Pancreas (tissue), 10 donors: Measurements from ENCODE around the gene MAD1L1. TPM values are rescaled to one million over a fixed set of nuclear protein-coding genes. Genes with fewer than 3 reads are reported as not detected.

Source experiments
- ATAC-seq, 4 donors: fragments of 200-7000 bp; cut with Tn5 transposase; one replicate each; pipeline versions ENCODE4 v1.8.0 to v1.9.1; 2020; ENCODE audit warnings: mild to moderate bottlenecking in 4 of 4, moderate library complexity in 4 of 4
- DNase-seq, 6 donors: peaks; one replicate each; pipeline ENCODE4 v3.0.0-alpha.2; 2020
- FAIRE-seq: peaks from 2 replicates; lab custom pipeline; 2012; peaks lifted over from hg19 to GRCh38; lab: Jason Lieb, UNC
- H3K27ac ChIP-seq, 4 donors: fragments of 200-600 bp; sonication (generic); 1 replicate in 3 of 4; 2 replicates in 1 of 4; pipeline versions ENCODE4 v1.5.0 to v1.8.0; 2020
- H3K27me3 ChIP-seq, 4 donors: fragments of 200-600 bp; one replicate each; pipeline ENCODE4 v1.8.0; 2021
- H3K36me3 ChIP-seq, 3 donors: fragments of 200-600 bp; sonication (generic) in 1 of 3; one replicate each; pipeline versions ENCODE4 v1.5.0 to v1.8.0; 2020 to 2021
- H3K4me1 ChIP-seq, 3 donors: fragments of 200-600 bp; one replicate each; pipeline ENCODE4 v1.8.0; 2021
- H3K4me3 ChIP-seq, 4 donors: fragments of 200-600 bp; sonication (generic) in 2 of 4; one replicate each; pipeline versions ENCODE4 v1.5.0 to v1.8.0; 2020 to 2021
- H3K9me3 ChIP-seq, 4 donors: fragments of 200-600 bp; one replicate each; pipeline ENCODE4 v1.8.0; 2021
- WGBS, 2 donors: extraction: QIAGEN DNeasy Blood & Tissue Kit; methylation state at CpG; one replicate each; pipeline ENCODE4 v1.1.7; 2013; 5-methylcytosine and 5-hydroxymethylcytosine counted together
- intact Hi-C, 3 donors: fragments of 100-400 bp; cut with DNase I; formaldehyde crosslinking; loops; one replicate each; pipeline versions ENCODE4 v1.11.1 to v1.14.2; 2022
- polyA plus RNA-seq, 2 donors: library from polyadenylated mRNA; stranded (reverse); fragments of 200-250 nt; gene quantifications; one replicate each; pipeline ENCODE4 v1.2.3, GENCODE V29; 2013
- total RNA-seq, 6 donors: library from RNA; stranded (reverse); fragmentation: NEBNext Ultra II Directional in 4 of 6; extraction: Animal tissue kit (Norgen Biotek cat#: 25700) in 4 of 6; gene quantifications; one replicate each; pipeline versions ENCODE4 v1.2.1 to v1.2.4, GENCODE V29; 2021 to 2023
- TF ChIP-seq, protein P1 (sequence below), 4 donors: fragments of 200-600 bp; sonication (generic) in 3 of 4; IDR thresholded peaks; one replicate each; pipeline versions ENCODE4 v1.5.0 to v1.8.0; 2021; ENCODE audit warnings: antibody characterized with exemption in 4 of 4
- donor health status: healthy with polysubstance abuse.
- donor health status: DM: no; HTN: no; CAD: no; lungs with moderate emphysema.
- donor health status: DM: no; HTN: no; CAD: no.
- donor health status: control.
- donor health status: control.
- donor health status: Bipolar disorder and iron deficiency.
- donor health status: DM: yes; HTN: yes; CAD: no.
- donor health status: DM: no; HTN: no; CAD: no.
- donor health status: DM: no; HTN: no; CAD: no.
- donor health status: DM: yes; HTN: yes; CAD: no.

MAD1L1 gene
- total and polyA plus RNA-seq, 8 donors = 9.8 to 28.2 (median 11.9) TPM

DNA sequence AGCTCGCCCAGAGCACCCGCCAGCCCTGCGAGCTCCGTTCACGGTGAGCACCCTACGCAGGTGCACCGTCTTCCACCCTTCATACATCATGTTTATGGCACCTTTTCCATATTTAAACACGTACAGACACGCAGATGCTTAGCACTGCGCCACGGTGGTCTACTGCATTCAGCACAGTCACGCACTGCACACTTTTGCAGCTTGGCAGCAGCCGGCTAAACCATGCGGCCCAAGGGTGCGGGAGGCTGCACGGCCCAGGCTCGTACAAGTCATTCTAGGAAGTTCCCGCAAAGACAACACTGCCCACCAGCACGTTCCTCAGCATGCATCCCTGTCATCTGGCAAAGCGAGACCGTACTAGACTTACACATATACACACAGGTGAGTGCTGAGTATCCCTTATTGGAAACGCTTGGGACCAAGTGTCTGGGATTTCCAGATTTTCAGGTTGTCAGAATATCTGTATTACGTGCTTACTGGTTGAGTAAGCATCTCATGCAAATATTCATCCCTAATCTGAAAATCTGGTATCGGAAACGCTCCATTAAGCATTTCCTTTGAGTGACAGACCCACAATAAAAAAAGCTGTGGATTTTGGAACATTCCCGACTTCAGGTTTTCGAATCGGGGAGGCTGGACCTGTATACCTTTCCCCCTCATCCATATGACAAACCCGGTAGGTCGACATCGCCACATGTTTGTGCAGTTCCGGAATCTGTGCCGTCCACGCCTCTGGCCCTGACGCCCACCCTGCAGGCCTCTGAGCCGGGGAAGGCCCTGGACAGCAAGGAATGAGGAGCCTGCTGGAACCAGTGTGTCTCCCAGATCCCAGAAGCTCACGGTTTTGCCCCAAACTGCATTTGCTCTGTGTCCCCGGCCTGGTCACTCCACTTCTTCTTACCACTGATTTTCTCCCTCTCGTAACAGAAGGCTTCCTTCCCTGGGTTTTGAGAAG lies 340.5 kb downstream of the MAD1L1 start:
- H3K4me3 ChIP-seq = no peak overlapping the region
- DNase-seq (peak in 1 of 6 donors; percentile 30), ATAC-seq (no peak), FAIRE-seq (no peak)
- 94 to 95% methylated on average over 39 of the region's 39 CpGs for WGBS, 2 donors
- no peaks in the 10 kb centered on the region for H3K9me3 ChIP-seq
- H3K27me3 ChIP-seq = no peaks in the 10 kb centered on the region
- H3K27ac ChIP-seq = no peak overlapping the region
- H3K36me3 ChIP-seq = no peaks in the 10 kb centered on the region
- TF ChIP-seq, protein P1, sequence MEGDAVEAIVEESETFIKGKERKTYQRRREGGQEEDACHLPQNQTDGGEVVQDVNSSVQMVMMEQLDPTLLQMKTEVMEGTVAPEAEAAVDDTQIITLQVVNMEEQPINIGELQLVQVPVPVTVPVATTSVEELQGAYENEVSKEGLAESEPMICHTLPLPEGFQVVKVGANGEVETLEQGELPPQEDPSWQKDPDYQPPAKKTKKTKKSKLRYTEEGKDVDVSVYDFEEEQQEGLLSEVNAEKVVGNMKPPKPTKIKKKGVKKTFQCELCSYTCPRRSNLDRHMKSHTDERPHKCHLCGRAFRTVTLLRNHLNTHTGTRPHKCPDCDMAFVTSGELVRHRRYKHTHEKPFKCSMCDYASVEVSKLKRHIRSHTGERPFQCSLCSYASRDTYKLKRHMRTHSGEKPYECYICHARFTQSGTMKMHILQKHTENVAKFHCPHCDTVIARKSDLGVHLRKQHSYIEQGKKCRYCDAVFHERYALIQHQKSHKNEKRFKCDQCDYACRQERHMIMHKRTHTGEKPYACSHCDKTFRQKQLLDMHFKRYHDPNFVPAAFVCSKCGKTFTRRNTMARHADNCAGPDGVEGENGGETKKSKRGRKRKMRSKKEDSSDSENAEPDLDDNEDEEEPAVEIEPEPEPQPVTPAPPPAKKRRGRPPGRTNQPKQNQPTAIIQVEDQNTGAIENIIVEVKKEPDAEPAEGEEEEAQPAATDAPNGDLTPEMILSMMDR (IDR thresholded peaks at IDR 0.05) = no peak
- no peaks in the 10 kb centered on the region for H3K4me1 ChIP-seq
- intact Hi-C loops = no loop called here

DNA sequence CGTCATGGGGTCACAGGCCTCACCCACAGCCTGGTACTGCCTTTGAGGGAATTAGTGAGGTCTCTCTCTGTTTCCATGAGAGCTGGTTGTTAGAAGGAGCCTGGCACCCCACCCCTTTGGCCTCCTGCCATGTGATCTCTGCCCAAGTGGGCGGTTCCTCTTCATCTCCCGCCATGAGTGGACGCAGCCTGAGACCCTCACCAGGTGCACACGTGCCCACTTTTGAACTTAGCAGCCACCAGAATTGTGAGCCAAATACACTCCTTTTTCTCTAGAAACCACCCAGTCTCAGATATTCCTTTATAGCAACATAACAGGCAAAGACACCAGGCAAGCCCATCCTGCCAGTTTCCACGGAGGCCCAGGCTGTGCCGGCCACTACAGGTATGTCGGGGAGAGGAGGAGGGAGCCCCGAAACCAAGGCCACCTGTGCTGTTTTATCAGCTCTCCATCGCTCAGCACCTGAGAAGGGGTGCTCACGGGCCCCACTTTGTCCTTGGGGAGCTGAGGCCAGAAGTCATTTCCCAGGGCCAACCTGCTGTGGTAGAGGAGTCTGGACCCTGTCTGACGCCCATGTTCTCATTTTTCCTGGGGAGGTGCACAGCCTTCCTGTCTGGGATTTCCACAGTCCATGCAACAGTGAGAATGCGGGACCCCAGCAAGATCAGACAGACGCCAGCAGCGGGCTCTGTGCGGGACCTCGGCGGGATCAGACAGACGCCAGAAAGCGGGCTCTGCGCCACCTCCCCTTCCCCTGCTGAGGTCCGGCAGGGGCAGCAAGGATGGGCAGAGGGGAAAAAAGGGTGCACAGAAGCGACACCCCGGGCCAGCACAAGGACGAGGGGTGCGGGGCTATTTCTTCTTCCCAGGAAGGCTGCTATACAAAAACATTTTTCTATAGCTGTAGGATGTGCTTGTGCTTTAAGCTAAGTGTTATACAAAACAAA lies 342.2 kb downstream of the MAD1L1 start:
- ATAC-seq (no peak), DNase-seq (peak in 1 of 6 donors; percentile 34), FAIRE-seq (no peak)
- TF ChIP-seq, protein P1 (IDR thresholded peaks at IDR 0.05) = no peak
- Histone ChIP-seq H3K27me3 (no peaks in the 10 kb centered on the region), H3K4me1 (peaks cover 0 to 4% (median 0%) of the 10 kb centered on the region in 3 donors), H3K27ac (no peak overlapping the region), H3K9me3 (no peaks in the 10 kb centered on the region), H3K36me3 (no peaks in the 10 kb centered on the region), H3K4me3 (no peak overlapping the region)
- intact Hi-C loops = no loop called here
- WGBS, 2 donors = 89 to 92% methylated on average over 26 of the region's 26 CpGs

DNA sequence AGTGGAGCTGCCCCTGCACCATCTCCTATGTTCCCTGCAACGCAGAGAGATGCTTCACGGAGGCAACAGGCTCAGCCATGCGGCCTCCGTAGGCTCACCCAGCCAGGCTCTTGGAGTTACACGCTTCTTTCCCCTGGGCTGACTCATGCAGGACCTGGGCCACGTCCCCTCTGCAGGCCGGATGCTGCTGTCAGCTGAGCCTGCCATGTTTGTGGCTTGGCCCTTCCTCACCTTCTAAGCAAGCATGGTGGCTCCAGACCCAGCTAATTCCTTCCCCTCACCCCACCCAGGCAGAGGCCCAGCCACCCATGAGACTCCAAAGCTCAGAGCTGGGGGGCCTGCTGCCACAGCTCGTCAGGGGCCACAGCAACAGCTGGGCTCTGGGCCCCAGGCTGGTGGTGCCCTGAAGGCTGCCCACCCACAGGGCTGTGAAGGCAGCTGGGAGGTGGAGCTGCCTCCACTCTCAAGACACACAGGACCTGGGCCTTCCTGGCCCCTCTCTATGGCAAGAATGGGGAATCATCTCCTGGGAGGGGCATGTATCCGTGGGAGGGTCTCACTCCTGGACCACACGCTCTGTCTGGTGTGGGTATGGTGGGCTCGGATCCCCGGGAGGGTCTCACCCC lies 343.1 kb downstream of the MAD1L1 start:
- FAIRE-seq = no peak
- TF ChIP-seq, protein P1 (IDR thresholded peaks at IDR 0.05) = no peak
- 94 to 95% methylated on average over 12 of the region's 12 CpGs for WGBS, 2 donors
- intact Hi-C loops = no loop called here
- Histone ChIP-seq H3K4me3 (no peak overlapping the region), H3K27me3 (no peaks in the 10 kb centered on the region), H3K36me3 (no peaks in the 10 kb centered on the region), H3K4me1 (peaks cover 0 to 4% (median 0%) of the 10 kb centered on the region in 3 donors), H3K27ac (no peak overlapping the region), H3K9me3 (no peaks in the 10 kb centered on the region)
- no peak for ATAC-seq
- peak in 1 of 6 donors; percentile 42 for DNase-seq

DNA sequence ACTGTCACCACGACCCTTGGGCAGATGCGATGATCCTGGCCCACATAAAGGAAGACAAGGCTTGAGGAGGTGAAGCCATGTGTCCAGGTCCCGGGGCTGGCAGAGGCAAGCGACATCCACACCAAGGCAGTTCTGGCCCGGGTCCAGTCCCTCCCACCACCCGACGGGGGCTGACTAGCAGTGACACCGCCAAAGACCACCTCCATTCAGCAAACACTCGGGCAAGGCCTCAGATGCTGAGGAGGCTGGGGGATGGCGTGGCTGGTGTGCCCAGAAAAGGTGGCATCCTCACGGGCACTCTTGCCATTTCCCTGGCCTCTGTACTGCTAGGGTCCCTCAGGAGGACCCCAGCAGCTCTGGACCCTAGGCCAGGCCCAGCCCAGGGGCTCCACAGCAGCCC lies 343.7 kb downstream of the MAD1L1 start:
- ATAC-seq (no peak), DNase-seq (peak in 1 of 6 donors; percentile 61), FAIRE-seq (no peak)
- Histone ChIP-seq H3K27me3 (no peaks in the 10 kb centered on the region), H3K9me3 (no peaks in the 10 kb centered on the region), H3K4me3 (no peak overlapping the region), H3K27ac (no peak overlapping the region), H3K4me1 (peaks cover 0 to 4% (median 0%) of the 10 kb centered on the region in 3 donors), H3K36me3 (no peaks in the 10 kb centered on the region)
- intact Hi-C loops = no loop called here
- TF ChIP-seq, protein P1 (IDR thresholded peaks at IDR 0.05) = no peak
- WGBS, 2 donors = 92% methylated on average over 10 to 11 of the region's 11 CpGs
